Endodermal cell (in vitro differentiated cells): Measurements from ENCODE around the gene PGD. TPM values are rescaled to one million over a fixed set of nuclear protein-coding genes. Genes with fewer than 3 reads are reported as not detected.
"Not testable (repeated sequence)": the region's sequence is repeated elsewhere in the genome, so short reads cannot be mapped to it uniquely, and the experiment has no call there.

Experiments
- DNase-seq: peaks from one replicate; pipeline ENCODE4 v3.0.0-alpha.2; 2017
- H3K27ac ChIP-seq: 2 replicates; pipeline ENCODE4 v1.5.1; 2013; ENCODE audit warnings: mild to moderate bottlenecking, low read depth, low read length, moderate library complexity
- H3K27me3 ChIP-seq: 2 replicates; pipeline ENCODE4 v1.6.1; 2013; ENCODE audit warnings: mild to moderate bottlenecking, low read length, moderate library complexity; ENCODE audit not compliant: insufficient read depth, control insufficient read depth, poor library complexity, severe bottlenecking
- H3K36me3 ChIP-seq: 2 replicates; pipeline ENCODE4 v1.7.0; 2013; ENCODE audit warnings: mild to moderate bottlenecking, low read length, moderate library complexity; ENCODE audit not compliant: control insufficient read depth, insufficient read depth
- H3K4me1 ChIP-seq: one replicate; pipeline ENCODE4 v1.7.0; 2013; ENCODE audit warnings: low read length; ENCODE audit not compliant: control insufficient read depth, insufficient read depth
- H3K4me3 ChIP-seq: 2 replicates; pipeline ENCODE4 v1.5.1; 2013; ENCODE audit warnings: mild to moderate bottlenecking, low read length, moderate library complexity
- H3K9ac ChIP-seq: 2 replicates; pipeline ENCODE4 v1.6.1; 2013; ENCODE audit warnings: mild to moderate bottlenecking, low read length, moderate library complexity; ENCODE audit not compliant: poor library complexity, severe bottlenecking; ENCODE audit errors: extremely low read depth
- H3K9me3 ChIP-seq: 2 replicates; pipeline ENCODE4 v1.6.1; 2013; ENCODE audit warnings: mild to moderate bottlenecking, low read length, moderate library complexity; ENCODE audit not compliant: control insufficient read depth
- H3K27ac Mint-ChIP-seq: 2 replicates; pipeline ENCODE4 v1.8.0; 2020; ENCODE audit warnings: mixed read lengths
- H3K27me3 Mint-ChIP-seq: 2 replicates; pipeline ENCODE4 v1.8.0; 2021; ENCODE audit warnings: mild to moderate bottlenecking, mixed read lengths; ENCODE audit not compliant: insufficient read depth
- H3K36me3 Mint-ChIP-seq: 2 replicates; pipeline ENCODE4 v1.8.0; 2020; ENCODE audit warnings: low read depth, mixed read lengths
- H3K4me1 Mint-ChIP-seq: 2 replicates; pipeline ENCODE4 v1.8.0; 2020; ENCODE audit warnings: mixed read lengths
- H3K4me3 Mint-ChIP-seq: 2 replicates; pipeline ENCODE4 v1.8.0; 2020; ENCODE audit warnings: mild to moderate bottlenecking, moderate library complexity, mixed read lengths
- H3K9me3 Mint-ChIP-seq: 2 replicates; pipeline ENCODE4 v1.8.0; 2020; ENCODE audit warnings: mild to moderate bottlenecking, mixed read lengths
- CTCF ChIP-seq: fragments of 200-600 bp; sonication (generic); conservative IDR thresholded peaks from 2 replicates; pipeline ENCODE4 v1.5.0; 2021; ENCODE audit warnings: antibody characterized with exemption, mild to moderate bottlenecking
- WGBS, 2 experiments: methylation state at CpG; one replicate each; pipeline versions ENCODE4 v1.1.5 to v1.1.7; 2013; ENCODE audit warnings: missing lambda C conversion rate in 2 of 2, mixed read lengths in 1 of 2; ENCODE audit not compliant: insufficient coverage in 1 of 2, insufficient read length in 1 of 2; 5-methylcytosine and 5-hydroxymethylcytosine counted together
- total RNA-seq, 2 donors: library from RNA; stranded (reverse); fragmentation: NEBNext Ultra II Directional in 1 of 2; extraction: Animal tissue kit (Norgen Biotek cat#: 25700) in 1 of 2; gene quantifications; 2 replicates in 1 of 2; 3 replicates in 1 of 2; pipeline ENCODE4 v1.2.1, GENCODE V29; 2021

Gene PGD
- total RNA-seq, 2 donors from 2014 or later = 198 to 217 TPM

- Histone ChIP-seq H3K4me3 (no peak overlapping the region), H3K27me3 (no peaks in the 10 kb centered on the region), H3K36me3 (peaks cover 19% of the 10 kb centered on the region), H3K4me1 (no peaks in the 10 kb centered on the region), H3K9ac (no peak overlapping the region), H3K27ac (no peak overlapping the region), H3K9me3 (no peaks in the 10 kb centered on the region)
- H3K36me3 Mint-ChIP-seq = peaks cover 30% of the 10 kb centered on the region
- WGBS, 2 experiments = 95 to 98% methylated on average over 4 to 7 of the region's 8 CpGs
- H3K9me3 Mint-ChIP-seq = no peaks in the 10 kb centered on the region
- H3K27me3 Mint-ChIP-seq = peaks cover 2% of the 10 kb centered on the region
- TF ChIP-seq CTCF = no peak
- no peak overlapping the region for H3K4me3 Mint-ChIP-seq
- no peak overlapping the region for H3K27ac Mint-ChIP-seq
- DNase-seq = no peak
- H3K4me1 Mint-ChIP-seq = peaks cover 8% of the 10 kb centered on the region
Measured at GRCh38 chr1:10424651-10425050, 25.8 kb downstream of the PGD start.

DNA sequence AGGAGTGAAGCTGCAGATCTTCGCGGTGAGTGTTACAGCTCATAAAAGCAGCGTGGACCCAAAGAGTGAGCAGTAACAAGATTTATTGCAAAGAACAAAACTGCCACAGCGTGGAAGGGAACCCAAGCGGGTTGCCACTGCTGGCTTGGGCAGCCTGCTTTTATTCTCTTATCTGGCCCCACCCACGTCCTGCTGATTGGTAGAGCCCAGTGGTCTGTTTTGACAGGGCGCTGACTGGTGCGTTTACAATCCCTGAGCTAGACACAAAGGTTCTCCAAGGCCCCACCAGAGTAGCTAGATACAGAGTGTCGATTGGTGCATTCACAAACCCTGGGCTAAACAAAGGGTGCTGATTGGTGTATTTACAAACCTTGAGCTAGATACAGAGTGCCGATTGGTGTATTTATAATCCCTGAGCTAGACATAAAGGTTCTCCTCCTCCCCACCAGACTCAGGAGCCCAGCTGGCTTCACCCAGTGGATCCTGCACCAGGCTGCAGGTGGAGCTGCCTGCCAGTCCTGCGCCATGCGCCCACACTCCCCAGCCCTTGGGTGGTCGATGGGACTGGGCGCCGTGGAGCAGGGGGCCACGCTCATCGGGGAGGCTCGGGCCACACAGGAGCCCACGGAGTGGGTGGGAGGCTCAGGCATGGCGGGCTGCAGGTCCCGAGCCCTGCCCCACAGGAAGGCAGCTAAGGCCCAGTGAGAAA, 27.1 kb downstream of the PGD start:
- Mint-ChIP-seq H3K36me3 (peaks cover 18% of the 10 kb centered on the region), H3K4me1 (peaks cover 14% of the 10 kb centered on the region), H3K27ac (peak overlapping the region; percentile 81)
- H3K4me1 ChIP-seq, H3K36me3 ChIP-seq, H3K4me3 ChIP-seq, H3K4me3 Mint-ChIP-seq, DNase-seq, H3K27ac ChIP-seq, H3K27me3 Mint-ChIP-seq, H3K27me3 ChIP-seq, H3K9me3 ChIP-seq, H3K9ac ChIP-seq, H3K9me3 Mint-ChIP-seq: not testable (repeated sequence)
- 93 to 100% methylated on average over 6 to 21 of the region's 21 CpGs for WGBS, 2 experiments

GRCh38 chr1:10426535-10426848, 27.6 kb downstream of the PGD start:
- peaks cover 15% of the 10 kb centered on the region for H3K36me3 Mint-ChIP-seq
- not testable (repeated sequence) for H3K27me3 ChIP-seq, H3K4me3 ChIP-seq, H3K4me3 Mint-ChIP-seq, H3K27me3 Mint-ChIP-seq, H3K9me3 Mint-ChIP-seq, H3K9me3 ChIP-seq, H3K4me1 ChIP-seq, H3K27ac ChIP-seq, DNase-seq, H3K9ac ChIP-seq, H3K27ac Mint-ChIP-seq, H3K36me3 ChIP-seq
- H3K4me1 Mint-ChIP-seq = peaks cover 18% of the 10 kb centered on the region
- WGBS, 2 experiments = 97% methylated on average over 21 of the region's 21 CpGs; no CpG with 5 or more reads in 1 of the 2 experiments

GRCh38 chr1:10428984-10429383, 30.1 kb downstream of the PGD start:
- Histone ChIP-seq H3K27me3 (no peaks in the 10 kb centered on the region), H3K27ac (no peak overlapping the region), H3K9me3 (no peaks in the 10 kb centered on the region), H3K4me1 (no peaks in the 10 kb centered on the region), H3K9ac (no peak overlapping the region), H3K4me3 (no peak overlapping the region), H3K36me3 (peaks cover 6% of the 10 kb centered on the region)
- no peak for TF ChIP-seq CTCF
- Mint-ChIP-seq H3K27ac (no peak overlapping the region), H3K27me3 (peaks cover 2% of the 10 kb centered on the region), H3K36me3 (peaks cover 5% of the 10 kb centered on the region), H3K4me1 (peaks cover 18% of the 10 kb centered on the region), H3K4me3 (peak overlapping the region; percentile 83), H3K9me3 (no peaks in the 10 kb centered on the region)
- DNase-seq = no peak
- WGBS, 2 experiments = 83 to 92% methylated on average over 5 of the region's 5 CpGs
